ENCODE measurements around the gene LAMTOR1. TPM values are rescaled to one million over a fixed set of nuclear protein-coding genes. Genes with fewer than 3 reads are reported as not detected.

Gene LAMTOR1
- total and polyA plus RNA-seq, 4 donors: 51.2 to 231 (median 111) TPM

- TF ChIP-seq CTCF (IDR thresholded peaks at IDR 0.05; ENCODE audit: control extremely low read depth, extremely low read depth): no peak
- peaks cover 0 to 13% (median 0%) of the 10 kb centered on the region in 3 donors for H3K27me3 ChIP-seq (ENCODE audit: control insufficient read depth in 3 of 3, insufficient read depth in 3 of 3, low read length in 2 of 3)
- DNase-seq: no peak
- no peak overlapping the region for H3K27ac ChIP-seq (ENCODE audit: low read depth in 1 of 2, low read length in 1 of 2)
- WGBS, 2 donors: 92 to 93% methylated on average over 6 of the region's 6 CpGs
- no peaks in the 10 kb centered on the region for H3K36me3 ChIP-seq (ENCODE audit: control insufficient read depth in 4 of 4, insufficient read depth in 4 of 4, low read length in 4 of 4)
- H3K4me3 ChIP-seq: no peak overlapping the region
- peaks cover 0 to 13% (median 5%) of the 10 kb centered on the region in 5 donors for H3K4me1 ChIP-seq (ENCODE audit: control insufficient read depth in 5 of 5, insufficient read depth in 5 of 5, low read length in 5 of 5)
- H3K9ac ChIP-seq (ENCODE audit: insufficient read depth in 1 of 2, low read length in 2 of 2): no peak overlapping the region
- ATAC-seq (ENCODE audit: insufficient read depth, low FRiP score): no peak
- H3K9me3 ChIP-seq (ENCODE audit: control insufficient read depth in 4 of 4, insufficient read depth in 3 of 4, low read length in 3 of 4): no peaks in the 10 kb centered on the region
These were observed 13.1 kb upstream of the LAMTOR1 start for GRCh38 chr11:72116019-72116755.

- DNase-seq: no peak
- no peak overlapping the region for H3K4me3 ChIP-seq
- H3K27me3 ChIP-seq (ENCODE audit: control insufficient read depth in 3 of 3, insufficient read depth in 3 of 3, low read length in 2 of 3): peaks cover 0 to 13% (median 0%) of the 10 kb centered on the region in 3 donors
- peaks cover 0 to 2% (median 0%) of the 10 kb centered on the region in 4 donors for H3K36me3 ChIP-seq (ENCODE audit: control insufficient read depth in 4 of 4, insufficient read depth in 4 of 4, low read length in 4 of 4)
- WGBS, 2 donors: 97 to 100% methylated on average over 1 of the region's 1 CpG
- ATAC-seq (ENCODE audit: insufficient read depth, low FRiP score): no peak
- no peaks in the 10 kb centered on the region for H3K9me3 ChIP-seq (ENCODE audit: control insufficient read depth in 4 of 4, insufficient read depth in 3 of 4, low read length in 3 of 4)
- H3K27ac ChIP-seq (ENCODE audit: low read depth in 1 of 2, low read length in 1 of 2): no peak overlapping the region
- H3K9ac ChIP-seq (ENCODE audit: insufficient read depth in 1 of 2, low read length in 2 of 2): no peak overlapping the region
- H3K4me1 ChIP-seq (ENCODE audit: control insufficient read depth in 5 of 5, insufficient read depth in 5 of 5, low read length in 5 of 5): peaks cover 0 to 13% (median 5%) of the 10 kb centered on the region in 5 donors
- TF ChIP-seq CTCF (IDR thresholded peaks at IDR 0.05; ENCODE audit: control extremely low read depth, extremely low read depth): no peak
These were observed 11.5 kb upstream of the LAMTOR1 start for GRCh38 chr11:72114570-72114969.

- 65 to 66% methylated on average over 9 of the region's 9 CpGs for WGBS, 2 donors
These were observed 10.1 kb upstream of the LAMTOR1 start for GRCh38 chr11:72112978-72113808.

More at GRCh38 chr11:72112978-72113808, 10.1 kb upstream of the LAMTOR1 start:
- Histone ChIP-seq H3K27me3 (ENCODE audit: control insufficient read depth in 3 of 3, insufficient read depth in 3 of 3, low read length in 2 of 3) (peaks cover 0 to 12% (median 0%) of the 10 kb centered on the region in 3 donors), H3K4me3 (no peak overlapping the region), H3K36me3 (ENCODE audit: control insufficient read depth in 4 of 4, insufficient read depth in 4 of 4, low read length in 4 of 4) (peaks cover 0 to 7% (median 0%) of the 10 kb centered on the region in 4 donors), H3K4me1 (ENCODE audit: control insufficient read depth in 5 of 5, insufficient read depth in 5 of 5, low read length in 5 of 5) (peaks cover 0 to 13% (median under 1%) of the 10 kb centered on the region in 5 donors), H3K27ac (ENCODE audit: low read depth in 1 of 2, low read length in 1 of 2) (peak overlapping the region; percentile 94 to 97), H3K9me3 (ENCODE audit: control insufficient read depth in 4 of 4, insufficient read depth in 3 of 4, low read length in 3 of 4) (no peaks in the 10 kb centered on the region), H3K9ac (ENCODE audit: insufficient read depth in 1 of 2, low read length in 2 of 2) (peak overlapping the region; percentile 71 to 80)
- ATAC-seq (ENCODE audit: insufficient read depth, low FRiP score) (no peak), DNase-seq (no peak)
- no peak for TF ChIP-seq CTCF (IDR thresholded peaks at IDR 0.05; ENCODE audit: control extremely low read depth, extremely low read depth)
